Measurements from ENCODE around the gene MGAT3.

- TF ChIP-seq POLR2AphosphoS5 (IDR thresholded peaks at IDR 0.05; ENCODE audit: low read depth, low read length): no peak
- no peak for TF ChIP-seq CTCF (IDR thresholded peaks at IDR 0.05)
- no peak for TF ChIP-seq TCF7L2 (IDR thresholded peaks at IDR 0.05; ENCODE audit: low read depth, low read length)
Observed at GRCh38 chr22:39409516-39410029, 47.2 kb upstream of the MGAT3 start.
